Cardiac ventricle fibroblast (primary cell): ENCODE data around the gene ROPN1. TPM values are rescaled to one million over a fixed set of nuclear protein-coding genes. Genes with fewer than 3 reads are reported as not detected.

Experiments
- total RNA-seq: library from RNA; depleted of rRNA; stranded (reverse); fragments of >200 nt; gene quantifications from 2 replicates; pipeline ENCODE4 v1.2.3, GENCODE V29; 2015

The ROPN1 gene
- total RNA-seq: not detected in 2 replicates

GRCh38 chr3:123991730-123992588 lies at the start of gene ROPN1:
Gene ROPN1 (minus strand): TSS chr3:123992124. CDS start chr3:123980481, 11,643 bp downstream.

DNA sequence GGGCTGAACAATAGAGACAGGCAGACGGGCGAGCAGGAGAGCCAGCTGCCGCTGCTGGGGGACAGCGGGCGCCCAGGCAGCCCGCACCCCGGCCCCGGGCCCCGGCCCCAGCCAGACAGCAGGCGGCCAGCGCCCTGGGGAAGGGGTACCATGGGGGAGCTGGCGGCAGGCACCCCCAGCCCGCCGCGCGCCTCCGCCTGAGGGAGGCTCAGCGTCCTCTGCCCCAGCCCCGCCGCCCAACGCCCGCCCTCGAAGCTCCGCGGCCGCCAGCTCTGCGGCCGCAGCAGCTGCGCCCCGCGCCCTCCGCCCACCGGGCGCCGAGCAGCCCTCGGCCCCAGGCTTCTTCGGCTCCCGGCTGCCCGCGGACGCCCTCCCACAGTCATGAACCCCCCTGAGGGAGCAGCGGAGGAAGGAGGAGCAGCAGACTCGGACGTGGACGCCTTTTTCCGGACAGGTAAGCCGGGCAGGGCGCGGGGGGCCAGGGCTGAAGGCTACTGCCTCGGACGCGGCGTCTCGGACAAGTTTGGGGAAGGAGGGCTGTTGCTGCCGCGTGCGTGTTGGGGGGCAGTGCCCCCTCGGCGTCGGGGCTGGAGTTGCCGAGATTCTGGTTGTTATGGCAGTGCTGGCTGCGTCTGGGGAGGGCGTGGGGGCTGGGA lies 41.6 kb upstream of the ROPN1 start, which contains the start of gene KALRN:
Gene KALRN, plus strand, starts transcription at position 10 of the 656 bp plus-strand sequence.

GRCh38 chr3:123960781-123961507 lies 31.0 kb downstream of the ROPN1 start, which contains the start of gene CCDC14:
Gene CCDC14 (minus strand): TSS chr3:123961229. CDS start chr3:123961173, 56 bp downstream.

Other genes starting within 250 kb of the ROPN1 start
- gene MYLK, start 107.8 kb downstream of the ROPN1 start, total RNA-seq: 2.8 and 5.9 TPM in 2 replicates
- gene CCDC14, start 30.9 kb downstream of the ROPN1 start, total RNA-seq: 6.0 and 9.6 TPM in 2 replicates
- gene KALRN, start 41.2 kb upstream of the ROPN1 start, total RNA-seq: 4.2 and 5.8 TPM in 2 replicates